ENCODE results near the gene APPL1. TPM values are rescaled to one million over a fixed set of nuclear protein-coding genes. Genes with fewer than 3 reads are reported as not detected.

Gene APPL1
- total and polyA plus RNA-seq, 2 of the 4 experiments (the other 2 are of a cell fraction), result 9.6 to 46.2 TPM

DNA sequence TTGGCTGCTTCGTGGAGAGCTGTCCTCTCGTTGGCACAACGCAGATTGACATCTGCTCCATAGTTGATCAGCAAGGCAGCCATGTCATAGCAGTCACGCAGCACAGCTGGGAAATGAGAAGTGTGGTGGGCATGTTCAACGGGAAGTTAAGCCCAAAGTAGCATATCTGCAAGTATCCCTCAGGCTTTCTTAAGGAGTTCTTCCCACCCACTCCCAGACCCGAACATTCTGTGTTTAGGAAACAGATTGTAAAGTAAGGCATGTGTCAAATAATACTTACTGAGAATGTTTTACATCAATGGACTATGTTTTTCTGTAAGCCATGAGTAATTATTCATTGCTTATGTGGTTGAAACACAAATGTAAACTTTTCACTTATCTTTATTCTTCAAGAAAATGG is 55.8 kb downstream of the APPL1 start:
- Histone ChIP-seq H4K5ac (ENCODE audit: low read depth, low read length) (no peak overlapping the region), H3K79me1 (ENCODE audit: low read depth in 1 of 2, low read length in 2 of 2) (no peaks in the 10 kb centered on the region), H3K18ac (ENCODE audit: low read depth, low read length) (no peak overlapping the region), H2BK20ac (ENCODE audit: low read depth, low read length) (peak overlapping the region; percentile 8; the same call in 1 of the 2 replicates), H3K4ac (ENCODE audit: low read depth, low read length) (peak overlapping the region; percentile 70; the same call in 1 of the 2 replicates), H2BK15ac (ENCODE audit: low read depth, low read length) (no peak overlapping the region), H3K27me3 (ENCODE audit: control insufficient read depth, insufficient read depth, low read length) (no peaks in the 10 kb centered on the region), H3K27ac (ENCODE audit: insufficient read depth, low read length) (no peak overlapping the region), H2AK5ac (ENCODE audit: low read depth, low read length) (peak overlapping the region; percentile 65; the same call in 1 of the 2 replicates), H3K36me3 (ENCODE audit: control insufficient read depth, insufficient read depth, low read length) (no peaks in the 10 kb centered on the region), H3K9ac (ENCODE audit: low read depth, low read length) (no peak overlapping the region), H4K20me1 (ENCODE audit: insufficient read depth, low read length) (no peaks in the 10 kb centered on the region), H4K8ac (ENCODE audit: low read depth in 2 of 2, low read length in 2 of 2) (no peak overlapping the region), H3K23ac (ENCODE audit: low read depth, low read length) (no peak overlapping the region), H3K4me2 (ENCODE audit: low read depth, low read length) (no peak overlapping the region; the same call in 1 of the 2 replicates), H2BK120ac (ENCODE audit: low read depth, low read length) (no peak overlapping the region), H3K9me3 (ENCODE audit: control insufficient read depth, insufficient read depth, low read length) (peaks cover 3% of the 10 kb centered on the region; the same call in 1 of the 2 replicates), H2BK5ac (ENCODE audit: low read depth, low read length, poor library complexity, severe bottlenecking) (no peak overlapping the region), H3K56ac (ENCODE audit: extremely low read depth, insufficient read depth, low read length) (no peak overlapping the region), H3K4me3 (ENCODE audit: insufficient read depth, low read depth, low read length) (no peak overlapping the region), H2AFZ (replicated peaks; ENCODE audit: low read length, poor library complexity) (peak overlapping the region; percentile 66), H3K4me1 (ENCODE audit: control insufficient read depth, insufficient read depth, low read length) (peaks cover 6% of the 10 kb centered on the region), H3K14ac (replicated peaks; ENCODE audit: low read depth, low read length) (no peak overlapping the region), H4K91ac (ENCODE audit: insufficient read depth, low read depth, low read length) (no peak overlapping the region), H3K9me1 (ENCODE audit: insufficient read depth, low read length) (peaks cover 7% of the 10 kb centered on the region), H2AK9ac (replicated peaks; ENCODE audit: low read depth, low read length, poor library complexity) (no peak overlapping the region)
- 40% methylated on average over 1 of the region's 6 CpGs; no CpG with 5 or more reads in 1 of the 2 experiments for WGBS, 2 experiments (ENCODE audit: extremely low coverage in 2 of 2, insufficient read length in 1 of 2)
- in situ Hi-C loops (cut with MboI; ENCODE audit: low sequenced_read_pairs) (no loop called here), dilution Hi-C loops (cut with HindIII; ENCODE audit: low sequenced_read_pairs, unreplicated experiment) (no loop called here), intact Hi-C loops (cut with micrococcal nuclease) (no loop called here)
- no peak for TF ChIP-seq RFX5 (IDR thresholded peaks at IDR 0.05; ENCODE audit: low read depth, low read length)
- TF ChIP-seq SMC3 (IDR thresholded peaks at IDR 0.05; ENCODE audit: low read depth, low read length), result no peak
- TF ChIP-seq MAZ (IDR thresholded peaks at IDR 0.05; ENCODE audit: borderline replicate concordance, low read depth, low read length), result no peak
- TF ChIP-seq, protein P1, sequence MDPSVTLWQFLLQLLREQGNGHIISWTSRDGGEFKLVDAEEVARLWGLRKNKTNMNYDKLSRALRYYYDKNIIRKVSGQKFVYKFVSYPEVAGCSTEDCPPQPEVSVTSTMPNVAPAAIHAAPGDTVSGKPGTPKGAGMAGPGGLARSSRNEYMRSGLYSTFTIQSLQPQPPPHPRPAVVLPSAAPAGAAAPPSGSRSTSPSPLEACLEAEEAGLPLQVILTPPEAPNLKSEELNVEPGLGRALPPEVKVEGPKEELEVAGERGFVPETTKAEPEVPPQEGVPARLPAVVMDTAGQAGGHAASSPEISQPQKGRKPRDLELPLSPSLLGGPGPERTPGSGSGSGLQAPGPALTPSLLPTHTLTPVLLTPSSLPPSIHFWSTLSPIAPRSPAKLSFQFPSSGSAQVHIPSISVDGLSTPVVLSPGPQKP (IDR thresholded peaks at IDR 0.05; ENCODE audit: borderline replicate concordance, low read depth, low read length), result no peak
- no peak for TF ChIP-seq MAFK (IDR thresholded peaks at IDR 0.05; ENCODE audit: low read depth, low read length)
- no peak for TF ChIP-seq RCOR1 (IDR thresholded peaks at IDR 0.05; ENCODE audit: insufficient replicate concordance, low read length)
- no peak for TF ChIP-seq NFE2L2 (IDR thresholded peaks at IDR 0.05; ENCODE audit: low read depth, low read length)
- TF ChIP-seq CHD1 (IDR thresholded peaks at IDR 0.05; ENCODE audit: low read depth, low read length), result no peak
- TF ChIP-seq POLR2A (IDR thresholded peaks at IDR 0.05; ENCODE audit: low read depth, low read length), result no peak
- peak; percentile 63 for ATAC-seq (ENCODE audit: low read depth)
- peak; percentile 22 for DNase-seq
- no TSS peak for BruUV-seq (replicated peaks)
- ChIA-PET CTCF (interaction anchor here (0.7 to 1.6 kb wide), 2 partner anchors 114 to 528 kb away, joined by 3 read pairs; no protein-coding TSS in a partner anchor), POLR2A (ENCODE audit: unreplicated experiment) (no interaction called here)

Data from IMR-90 (cell line).